Endothelial cell (in vitro differentiated cells): ENCODE measurements around the gene SH3PXD2A. TPM values are rescaled to one million over a fixed set of nuclear protein-coding genes. Genes with fewer than 3 reads are reported as not detected.

Experiments
- DNase-seq: peaks from one replicate; pipeline ENCODE4 v3.0.0; 2021; ENCODE audit warnings: low spot score
- H3K27ac Mint-ChIP-seq: one replicate; pipeline ENCODE4 v1.8.0; 2021; ENCODE audit warnings: mixed read lengths, inconsistent platforms; ENCODE audit not compliant: unreplicated experiment
- H3K27me3 Mint-ChIP-seq: one replicate; pipeline ENCODE4 v1.8.0; 2021; ENCODE audit warnings: mild to moderate bottlenecking, moderate library complexity, mixed read lengths, inconsistent platforms; ENCODE audit not compliant: unreplicated experiment
- H3K36me3 Mint-ChIP-seq: one replicate; pipeline ENCODE4 v1.8.0; 2021; ENCODE audit warnings: mild to moderate bottlenecking, low read depth, mixed read lengths, inconsistent platforms; ENCODE audit not compliant: unreplicated experiment
- H3K4me1 Mint-ChIP-seq: one replicate; pipeline ENCODE4 v1.8.0; 2021; ENCODE audit warnings: mild to moderate bottlenecking, mixed read lengths, inconsistent platforms; ENCODE audit not compliant: unreplicated experiment
- H3K4me3 Mint-ChIP-seq: one replicate; pipeline ENCODE4 v1.8.0; 2021; ENCODE audit warnings: mild to moderate bottlenecking, mixed read lengths, inconsistent platforms; ENCODE audit not compliant: unreplicated experiment
- H3K9me3 Mint-ChIP-seq: one replicate; pipeline ENCODE4 v1.8.0; 2021; ENCODE audit warnings: mixed read lengths, inconsistent platforms; ENCODE audit not compliant: unreplicated experiment
- CTCF ChIP-seq: fragments of 200-600 bp; sonication (generic); IDR thresholded peaks from one replicate; pipeline ENCODE4 v1.5.0; 2021; ENCODE audit warnings: antibody characterized with exemption; ENCODE audit not compliant: unreplicated experiment
- total RNA-seq: library from RNA; stranded (reverse); fragmentation: NEBNext Ultra II Directional; extraction: Animal tissue kit (Norgen Biotek cat#: 25700); gene quantifications from one replicate; pipeline ENCODE4 v1.2.1, GENCODE V29; 2021; ENCODE audit not compliant: unreplicated experiment

Gene SH3PXD2A
- total RNA-seq, 1 donor from 2014 or later: 59.9 TPM

GRCh38 chr10:103687718-103688117 lies 167.7 kb downstream of the SH3PXD2A start:
- Mint-ChIP-seq H3K4me1 (peaks cover 14% of the 10 kb centered on the region), H3K27me3 (peaks cover 19% of the 10 kb centered on the region), H3K36me3 (peaks cover 29% of the 10 kb centered on the region), H3K9me3 (no peaks in the 10 kb centered on the region), H3K27ac (no peak overlapping the region), H3K4me3 (no peak overlapping the region)
- no peak for TF ChIP-seq CTCF
- no peak for DNase-seq

- Mint-ChIP-seq H3K4me3 (no peak overlapping the region), H3K27me3 (peaks cover 19% of the 10 kb centered on the region), H3K36me3 (peaks cover 29% of the 10 kb centered on the region), H3K27ac (no peak overlapping the region), H3K9me3 (no peaks in the 10 kb centered on the region), H3K4me1 (peaks cover 14% of the 10 kb centered on the region)
- TF ChIP-seq CTCF: no peak
- DNase-seq: no peak
These were observed 168.2 kb downstream of the SH3PXD2A start for GRCh38 chr10:103687172-103687571.

- peak; percentile 89 for TF ChIP-seq CTCF
- peaks cover 7% of the 10 kb centered on the region for H3K4me1 Mint-ChIP-seq
These were observed 169.3 kb downstream of the SH3PXD2A start for GRCh38 chr10:103685880-103686669.

GRCh38 chr10:103683851-103684250 lies 171.5 kb downstream of the SH3PXD2A start:
- Mint-ChIP-seq H3K4me1 (peaks cover 7% of the 10 kb centered on the region), H3K27me3 (peaks cover 10% of the 10 kb centered on the region), H3K9me3 (no peaks in the 10 kb centered on the region), H3K27ac (no peak overlapping the region), H3K4me3 (no peak overlapping the region), H3K36me3 (peaks cover 6% of the 10 kb centered on the region)
- DNase-seq: no peak
- no peak for TF ChIP-seq CTCF

More at GRCh38 chr10:103685880-103686669, 169.3 kb downstream of the SH3PXD2A start:
- H3K9me3 Mint-ChIP-seq: no peaks in the 10 kb centered on the region
- peaks cover 15% of the 10 kb centered on the region for H3K27me3 Mint-ChIP-seq
- no peak overlapping the region for H3K27ac Mint-ChIP-seq
- H3K4me3 Mint-ChIP-seq: no peak overlapping the region
- DNase-seq: peak; percentile 81
- peaks cover 25% of the 10 kb centered on the region for H3K36me3 Mint-ChIP-seq

- Mint-ChIP-seq H3K27me3 (peaks cover 6% of the 10 kb centered on the region), H3K4me3 (no peak overlapping the region), H3K27ac (no peak overlapping the region), H3K9me3 (no peaks in the 10 kb centered on the region), H3K4me1 (peaks cover 7% of the 10 kb centered on the region), H3K36me3 (no peaks in the 10 kb centered on the region)
- DNase-seq: no peak
- TF ChIP-seq CTCF: no peak
These were observed 172.7 kb downstream of the SH3PXD2A start for GRCh38 chr10:103682631-103683030.
